SK-N-SH (cell line): ENCODE data around the gene SYNPR.

ENCODE experiments used
- CHD2 ChIP-seq: fragments of 150-350 bp; IDR thresholded peaks from 2 replicates; pipeline ENCODE4 v1.6.1; 2018; ENCODE audit warnings: low read length; ENCODE audit not compliant: partially characterized antibody
- EP300 ChIP-seq, 2 experiments: IDR thresholded peaks; 2 replicates each; pipeline versions ENCODE4 v1.4.0 to v1.6.1; 2012; ENCODE audit warnings: borderline replicate concordance in 1 of 2, low read depth in 1 of 2, low read length in 1 of 2
- FOXM1 ChIP-seq: IDR thresholded peaks from 2 replicates; pipeline ENCODE4 v1.4.0; 2012; ENCODE audit warnings: low read depth, mild to moderate bottlenecking
- GABPA ChIP-seq: IDR thresholded peaks from 2 replicates; pipeline ENCODE4 v1.4.0; 2012; ENCODE audit warnings: low read depth, mild to moderate bottlenecking
- GATA2 ChIP-seq: sonication (generic); formaldehyde crosslinking; IDR thresholded peaks from 2 replicates; pipeline ENCODE4 v1.5.0; 2020; ENCODE audit warnings: mild to moderate bottlenecking, missing genetic modification reagents
- MEF2A ChIP-seq: IDR thresholded peaks from 2 replicates; pipeline ENCODE4 v1.4.0; 2012; ENCODE audit warnings: low read depth, borderline replicate concordance
- NFIC ChIP-seq: IDR thresholded peaks from 2 replicates; pipeline ENCODE4 v1.4.0; 2012; ENCODE audit warnings: borderline replicate concordance
- NRF1 ChIP-seq: IDR thresholded peaks from 2 replicates; pipeline ENCODE4 v1.6.1; 2012; ENCODE audit warnings: low read depth, mild to moderate bottlenecking, low read length
- SMC3 ChIP-seq: IDR thresholded peaks from 2 replicates; pipeline ENCODE4 v1.6.1; 2012; ENCODE audit warnings: low read depth, low read length, improper control_type of control experiment
- TF ChIP-seq, protein P1 (sequence below): IDR thresholded peaks from 2 replicates; pipeline ENCODE4 v1.4.0; 2012; ENCODE audit warnings: low read depth
- TF ChIP-seq, protein P2 (sequence below): fragments of 200-600 bp; sonication (generic); IDR thresholded peaks from 2 replicates; pipeline ENCODE4 v1.6.1; 2017; ENCODE audit warnings: antibody characterized with exemption, mild to moderate bottlenecking, moderate library complexity

DNA sequence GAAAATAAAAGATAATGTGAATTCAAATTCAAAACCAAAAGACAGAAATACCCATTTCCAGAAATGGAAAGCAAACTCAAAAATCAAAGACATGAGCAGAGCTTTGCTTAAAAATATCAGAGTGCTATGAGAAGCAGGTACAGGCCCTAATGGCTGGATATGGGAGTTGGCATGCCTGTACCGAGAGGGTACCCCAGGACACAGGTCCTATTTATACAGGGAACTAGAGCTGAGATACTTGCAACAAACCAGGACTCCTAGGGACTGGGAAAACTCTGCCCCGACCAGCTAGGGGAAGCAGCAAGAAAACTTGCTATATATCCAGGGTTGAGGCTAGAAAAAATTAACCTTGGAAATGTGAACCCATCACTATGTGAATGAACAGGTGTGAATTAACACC, 36.0 kb upstream of the SYNPR start:
- no peak for TF ChIP-seq GABPA
- no peak for TF ChIP-seq EP300 (IDR thresholded peaks at IDR 0.05; ENCODE audit: borderline replicate concordance in 1 of 2, low read depth in 1 of 2, low read length in 1 of 2)
- TF ChIP-seq, protein P1, sequence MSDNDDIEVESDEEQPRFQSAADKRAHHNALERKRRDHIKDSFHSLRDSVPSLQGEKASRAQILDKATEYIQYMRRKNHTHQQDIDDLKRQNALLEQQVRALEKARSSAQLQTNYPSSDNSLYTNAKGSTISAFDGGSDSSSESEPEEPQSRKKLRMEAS: no peak
- TF ChIP-seq GATA2 (CRISPR knock-in tag): no peak
- TF ChIP-seq, protein P2, sequence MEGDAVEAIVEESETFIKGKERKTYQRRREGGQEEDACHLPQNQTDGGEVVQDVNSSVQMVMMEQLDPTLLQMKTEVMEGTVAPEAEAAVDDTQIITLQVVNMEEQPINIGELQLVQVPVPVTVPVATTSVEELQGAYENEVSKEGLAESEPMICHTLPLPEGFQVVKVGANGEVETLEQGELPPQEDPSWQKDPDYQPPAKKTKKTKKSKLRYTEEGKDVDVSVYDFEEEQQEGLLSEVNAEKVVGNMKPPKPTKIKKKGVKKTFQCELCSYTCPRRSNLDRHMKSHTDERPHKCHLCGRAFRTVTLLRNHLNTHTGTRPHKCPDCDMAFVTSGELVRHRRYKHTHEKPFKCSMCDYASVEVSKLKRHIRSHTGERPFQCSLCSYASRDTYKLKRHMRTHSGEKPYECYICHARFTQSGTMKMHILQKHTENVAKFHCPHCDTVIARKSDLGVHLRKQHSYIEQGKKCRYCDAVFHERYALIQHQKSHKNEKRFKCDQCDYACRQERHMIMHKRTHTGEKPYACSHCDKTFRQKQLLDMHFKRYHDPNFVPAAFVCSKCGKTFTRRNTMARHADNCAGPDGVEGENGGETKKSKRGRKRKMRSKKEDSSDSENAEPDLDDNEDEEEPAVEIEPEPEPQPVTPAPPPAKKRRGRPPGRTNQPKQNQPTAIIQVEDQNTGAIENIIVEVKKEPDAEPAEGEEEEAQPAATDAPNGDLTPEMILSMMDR: no peak
- no peak for TF ChIP-seq SMC3
- TF ChIP-seq FOXM1: no peak
- no peak for TF ChIP-seq MEF2A
- TF ChIP-seq NRF1: no peak
- TF ChIP-seq NFIC: no peak
- no peak for TF ChIP-seq CHD2
